DMS114 treated with DMSO at 0.1 percent for 48 hours (cell line): ENCODE data around the gene HS6ST3.
"Not testable (repeated sequence)": the region's sequence is repeated elsewhere in the genome, so short reads cannot be mapped to it uniquely, and the experiment has no call there.

ENCODE experiments used
- DNase-seq: peaks from one replicate; lab custom pipeline; 2025; ENCODE audit not compliant: unreplicated experiment; lab: John Stamatoyannopoulos, UW

HS6ST3 gene

DNA sequence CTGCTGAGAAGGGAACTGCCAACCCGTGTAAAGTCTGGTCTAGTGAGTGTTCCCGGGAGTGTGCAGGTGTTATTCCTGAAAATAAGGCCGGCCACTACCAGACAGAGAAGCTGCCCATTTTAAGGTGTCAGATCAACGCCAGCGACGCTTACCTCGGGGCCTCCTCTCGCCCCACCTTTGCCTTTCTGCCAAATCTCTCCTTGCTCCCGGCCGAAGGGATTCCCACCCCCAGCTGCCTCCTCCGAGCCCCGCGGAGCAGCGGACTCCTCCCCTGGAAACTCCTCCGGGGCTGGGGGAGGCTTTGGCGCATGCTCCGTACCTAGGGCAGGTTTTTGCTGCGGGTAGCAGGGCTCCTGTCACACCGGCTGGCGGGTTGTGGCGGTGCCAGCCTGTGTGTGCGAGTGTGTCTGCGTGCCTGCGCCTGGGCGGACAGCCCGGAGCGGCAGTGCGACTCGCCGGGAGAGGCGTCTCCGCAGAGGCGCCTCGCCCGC lies at the start of gene HS6ST3:
Gene HS6ST3 (plus strand): TSS at position 359 of the 491 bp plus-strand sequence.
- no peak for DNase-seq

GRCh38 chr13:96041326-96042110 lies 48.4 kb upstream of the HS6ST3 start:
- no peak for DNase-seq

DNA sequence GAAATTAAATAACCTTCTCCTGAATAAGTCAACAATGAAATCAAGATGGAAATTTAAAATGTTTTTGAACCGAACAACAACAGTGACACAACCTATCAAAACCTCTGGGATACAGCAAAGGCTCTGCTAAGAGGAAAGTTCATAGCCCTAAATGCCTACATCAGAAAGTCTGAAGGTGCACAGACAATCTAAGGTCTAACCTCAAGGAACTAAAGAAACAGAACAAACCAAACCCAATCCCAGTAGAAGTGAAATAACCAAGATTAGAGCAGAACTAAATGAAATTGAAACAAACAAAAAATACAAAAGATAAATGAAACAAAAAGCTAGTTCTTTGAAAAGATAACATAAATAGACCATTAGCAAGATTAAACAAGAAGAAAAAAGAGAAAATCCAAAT lies 45.7 kb upstream of the HS6ST3 start:
- no peak for DNase-seq

GRCh38 chr13:96046449-96047126 lies 43.3 kb upstream of the HS6ST3 start:
- DNase-seq: not testable (repeated sequence)

- not testable (repeated sequence) for DNase-seq
These were observed 39.0 kb upstream of the HS6ST3 start for GRCh38 chr13:96050955-96051354.

GRCh38 chr13:96051491-96051890 lies 38.4 kb upstream of the HS6ST3 start:
- DNase-seq: not testable (repeated sequence)

- not testable (repeated sequence) for DNase-seq
These were observed 38.0 kb upstream of the HS6ST3 start for GRCh38 chr13:96051946-96052345.

- peak; percentile 21 for DNase-seq
These were observed 37.3 kb upstream of the HS6ST3 start for GRCh38 chr13:96052656-96053002.

DNA sequence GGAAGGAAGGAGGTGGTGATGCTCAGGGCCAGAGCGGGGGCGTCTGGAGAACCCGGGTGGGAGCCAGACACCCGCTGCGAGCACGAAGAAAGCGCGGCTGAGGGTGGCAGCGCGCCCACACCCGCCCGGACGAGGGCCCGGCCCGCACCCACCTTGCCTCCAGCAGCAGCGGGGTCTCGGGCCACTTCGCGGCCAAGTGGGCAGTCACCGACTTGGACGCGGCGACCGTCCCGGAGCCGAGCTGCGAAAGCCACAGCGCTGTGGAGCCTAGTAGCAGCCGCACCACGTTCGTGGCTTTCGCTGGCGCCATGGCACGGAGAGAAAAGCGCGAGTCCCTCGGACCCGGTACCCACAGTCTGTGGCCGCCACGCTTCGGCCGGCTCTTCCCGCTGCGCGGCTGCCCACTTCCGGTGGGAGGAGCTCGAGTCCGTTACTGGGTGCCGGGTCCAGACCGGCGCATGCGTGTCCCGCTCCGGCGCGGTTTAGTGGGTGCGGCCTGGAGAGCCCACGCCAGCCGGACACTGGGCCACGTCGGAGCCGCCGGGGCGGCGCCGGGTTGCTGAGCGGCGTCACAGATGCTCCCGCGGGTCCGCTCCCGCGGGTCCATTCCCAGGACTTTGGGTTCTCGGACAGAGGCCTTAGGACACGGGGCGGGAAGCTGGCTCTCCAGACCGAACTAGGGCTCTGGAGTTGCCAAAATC lies 36.8 kb upstream of the HS6ST3 start, which contains the start of gene UGGT2:
Gene UGGT2 (minus strand): TSS at position 399 of the 701 bp plus-strand sequence. CDS start 89 bp downstream, at position 310.
- DNase-seq: peak; percentile 64

DNA sequence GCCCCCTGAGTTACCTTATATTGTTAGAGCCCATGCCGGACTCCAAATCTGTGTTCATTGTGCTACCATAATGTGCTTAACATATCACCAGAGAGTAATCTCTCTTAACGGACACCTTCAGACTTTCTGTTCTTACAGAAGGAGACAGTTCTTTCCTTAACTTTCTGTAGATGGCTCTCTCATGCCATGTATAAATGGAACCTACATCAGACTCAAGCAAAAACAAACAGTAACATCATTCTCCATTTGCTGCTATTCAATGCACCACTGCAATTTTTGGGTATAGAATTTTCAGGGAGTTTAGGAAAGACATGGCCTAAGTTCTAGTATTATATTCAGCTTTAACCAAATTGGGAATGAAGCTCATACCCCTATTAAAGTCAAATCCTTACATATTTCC lies 24.1 kb upstream of the HS6ST3 start:
- DNase-seq: no peak

DNA sequence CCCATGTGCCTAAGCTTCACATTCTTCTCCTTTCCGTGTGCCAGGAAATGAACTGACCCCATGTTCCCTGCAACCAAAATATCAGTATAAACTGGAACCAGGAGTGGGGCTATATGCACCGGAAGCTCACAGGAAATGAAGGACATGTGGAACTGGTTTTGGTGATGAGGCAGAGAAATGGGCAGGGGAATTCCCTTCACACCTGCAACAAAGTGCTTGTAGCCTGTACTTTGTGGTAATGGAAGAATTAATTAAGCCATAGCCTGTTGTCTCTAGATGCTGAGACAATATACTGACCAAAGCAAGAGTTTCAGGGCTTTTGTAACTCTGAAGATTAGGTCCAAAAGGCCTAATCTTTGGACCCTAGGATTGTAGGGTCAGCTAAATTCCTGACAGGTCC lies 21.2 kb upstream of the HS6ST3 start:
- DNase-seq: no peak

- no peak for DNase-seq
These were observed 18.4 kb upstream of the HS6ST3 start for GRCh38 chr13:96071504-96071903.

DNA sequence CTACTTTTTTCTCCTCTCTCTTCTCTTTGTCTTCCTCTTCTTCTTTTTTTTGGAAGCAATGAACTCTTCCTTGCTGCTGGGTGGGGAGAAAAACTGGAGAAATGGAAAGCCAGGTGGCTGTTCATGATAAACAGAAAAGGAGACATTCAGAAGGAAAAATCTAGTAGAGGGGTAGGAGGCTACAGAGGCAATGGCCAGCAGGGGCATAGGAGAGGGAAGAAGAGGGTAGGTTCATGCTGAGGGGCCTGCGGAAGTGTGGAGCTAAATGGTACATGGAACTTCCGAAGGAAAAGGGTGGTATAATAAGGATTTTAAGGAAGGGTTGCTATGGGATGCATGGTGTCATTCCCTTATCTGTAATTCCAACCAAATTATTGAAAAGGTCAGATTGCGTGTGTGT lies 17.5 kb upstream of the HS6ST3 start:
- DNase-seq: no peak

DNA sequence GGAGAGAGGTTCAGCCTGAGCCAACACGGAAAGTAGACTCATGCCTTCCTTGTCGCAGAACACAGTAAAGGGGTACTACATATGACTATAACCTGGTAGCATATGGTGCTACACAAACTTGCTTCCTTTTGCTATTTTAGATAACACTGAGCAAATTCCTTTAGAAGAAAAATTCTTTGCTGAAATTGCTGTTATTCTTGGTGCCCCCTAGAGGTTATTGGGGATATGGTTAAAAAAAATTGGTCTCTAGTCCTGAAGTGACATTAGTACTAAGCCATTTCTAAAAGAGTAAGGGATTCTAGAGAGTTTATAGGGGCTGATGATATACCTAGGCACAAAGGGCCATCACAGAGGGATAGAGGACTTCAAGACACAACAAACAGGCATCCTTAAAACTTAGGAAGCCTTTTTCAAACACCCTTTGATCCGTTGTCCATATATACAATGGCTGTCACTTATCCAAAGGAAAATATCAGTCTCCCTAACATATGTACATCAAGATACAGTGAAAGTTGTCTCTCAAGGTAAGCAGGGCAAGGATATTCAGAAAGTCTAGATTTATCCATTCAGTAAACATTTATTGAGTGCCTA lies 13.9 kb upstream of the HS6ST3 start:
- no peak for DNase-seq

DNA sequence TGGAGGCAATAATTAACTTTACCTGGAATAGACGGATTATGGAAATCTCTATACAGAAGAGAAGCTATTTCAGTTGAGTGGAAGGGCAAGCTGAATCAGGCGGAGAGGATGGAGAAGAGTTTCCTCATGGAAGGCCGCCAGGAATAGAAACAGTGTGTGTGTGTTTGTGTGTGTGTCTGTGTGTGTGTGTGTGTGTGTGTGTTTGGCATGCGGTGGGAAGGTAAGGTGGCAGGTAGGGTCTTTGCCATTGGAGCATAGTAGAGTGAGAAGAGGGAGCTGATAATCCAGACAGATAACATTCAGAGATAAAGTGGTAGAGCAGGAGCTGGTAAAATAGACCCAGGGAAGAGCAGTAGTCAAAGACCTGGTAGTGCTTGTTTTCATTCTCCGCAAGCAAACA lies 9.2 kb upstream of the HS6ST3 start:
- no peak for DNase-seq

GRCh38 chr13:96081888-96082287 lies 8.0 kb upstream of the HS6ST3 start:
- no peak for DNase-seq

DNA sequence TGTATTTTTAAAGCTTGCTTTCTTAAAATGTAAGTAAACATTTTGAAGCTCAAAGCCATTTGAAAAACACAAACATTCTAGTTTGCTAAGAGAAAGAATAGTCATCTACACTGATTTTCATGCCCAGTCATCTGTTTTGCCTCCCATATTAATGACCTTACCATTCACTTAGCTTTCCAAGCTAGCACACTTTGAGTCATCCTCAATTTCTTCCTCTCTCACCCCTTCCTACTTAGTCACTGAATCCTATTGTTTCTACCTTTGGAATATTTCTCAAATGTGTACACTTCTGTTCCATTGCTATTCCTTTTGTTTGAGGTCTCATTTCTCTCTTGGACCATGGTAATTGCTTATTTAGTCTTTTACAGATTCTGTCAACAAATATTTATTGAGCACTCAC lies 7.3 kb upstream of the HS6ST3 start:
- no peak for DNase-seq

DNA sequence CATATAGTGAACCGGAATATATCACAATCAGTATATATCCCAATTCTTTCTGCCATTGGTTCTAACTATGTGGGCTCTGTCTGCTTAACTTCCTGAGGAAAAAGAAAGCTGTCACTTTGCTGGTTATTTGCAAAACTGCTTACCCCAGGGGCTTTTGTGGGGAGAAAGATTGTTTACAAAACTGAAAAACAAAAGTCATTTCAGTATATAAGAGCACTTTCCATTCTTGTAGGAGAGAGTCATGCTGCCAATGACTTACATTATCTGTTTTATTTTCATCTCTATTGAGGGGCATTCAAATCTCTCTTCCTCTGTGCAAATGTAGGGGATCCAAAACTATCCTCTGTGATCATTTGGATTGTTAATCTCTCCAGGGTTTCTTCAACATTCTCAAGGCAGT lies 3.2 kb upstream of the HS6ST3 start:
- DNase-seq: no peak

DNA sequence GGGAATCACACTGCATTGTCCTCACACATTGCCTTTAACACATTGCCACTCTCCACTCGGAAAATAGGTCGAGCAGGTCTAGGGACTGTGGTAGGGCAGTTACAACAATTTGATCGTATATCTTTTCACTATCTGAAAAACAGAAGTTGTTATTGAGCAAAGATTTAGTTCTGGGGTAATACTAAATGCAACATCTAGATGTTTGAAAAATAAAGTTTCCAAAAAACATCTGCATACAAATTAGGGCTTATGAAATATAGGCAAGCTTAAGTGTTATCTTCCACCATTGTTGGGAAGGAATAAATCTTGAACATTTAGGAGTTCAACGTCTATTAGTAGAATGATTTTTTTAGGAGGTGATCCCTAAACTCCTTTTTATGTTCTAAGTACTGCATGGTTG lies 768 bp upstream of the HS6ST3 start:
- DNase-seq: no peak

DNA sequence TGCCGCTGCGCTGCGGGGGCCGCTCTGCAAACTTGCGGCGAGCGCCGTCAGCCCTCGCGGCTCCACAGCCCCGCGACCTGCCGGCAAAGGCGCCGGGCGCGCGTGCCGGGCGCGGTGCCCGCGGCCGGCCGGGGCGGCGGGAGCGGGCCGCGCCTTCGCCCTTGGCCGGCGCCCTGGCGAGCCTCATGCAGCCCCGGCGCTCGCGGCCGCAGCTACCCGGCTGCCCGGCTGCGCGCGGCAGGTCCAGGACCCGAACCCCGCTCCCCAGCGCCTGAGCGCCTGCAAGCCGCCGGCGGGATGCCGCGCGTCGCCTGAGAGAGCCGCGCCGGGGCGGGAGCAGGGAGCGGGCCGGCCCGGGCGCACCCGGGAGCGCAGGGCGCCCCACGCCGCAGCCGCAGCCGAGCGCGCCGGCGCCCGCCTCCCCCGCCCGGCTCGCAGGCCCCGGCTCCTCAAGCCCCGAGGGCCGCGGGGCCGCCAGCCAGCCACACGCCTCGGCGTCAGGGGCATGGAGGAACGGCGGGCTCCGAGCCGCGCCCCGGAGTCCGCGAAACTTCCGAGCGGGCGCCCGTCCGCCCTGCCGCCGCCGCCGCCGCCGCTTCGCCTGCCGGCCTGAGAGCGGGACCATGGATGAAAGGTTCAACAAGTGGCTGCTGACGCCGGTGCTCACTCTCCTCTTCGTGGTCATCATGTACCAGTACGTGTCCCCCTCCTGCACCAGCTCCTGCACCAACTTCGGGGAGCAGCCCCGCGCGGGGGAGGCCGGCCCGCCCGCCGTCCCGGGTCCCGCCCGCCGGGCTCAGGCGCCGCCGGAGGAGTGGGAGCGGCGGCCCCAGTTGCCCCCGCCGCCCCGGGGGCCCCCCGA lies 564 bp downstream of the HS6ST3 start:
- DNase-seq: no peak
